ENCODE measurements around the gene SNRPE.

SNRPE gene

GRCh38 chr1:203888807-203889251 is 27.4 kb downstream of the SNRPE start:
- no peak for DNase-seq

GRCh38 chr1:203891950-203892349 is 30.6 kb downstream of the SNRPE start:
- DNase-seq, result no peak

- DNase-seq, result no peak
Measured at GRCh38 chr1:203898458-203899352, 37.3 kb downstream of the SNRPE start.

- DNase-seq, result no peak
Measured at GRCh38 chr1:203899353-203899716, 37.9 kb downstream of the SNRPE start.

- DNase-seq, result no peak
Measured at GRCh38 chr1:203899869-203900714, 38.7 kb downstream of the SNRPE start.

GRCh38 chr1:203901581-203901980 is 40.2 kb downstream of the SNRPE start:
- DNase-seq, result no peak

- DNase-seq, result no peak
Measured at GRCh38 chr1:203905275-203905674, 43.9 kb downstream of the SNRPE start.

- no peak for DNase-seq
Measured at GRCh38 chr1:203906932-203907331, 45.5 kb downstream of the SNRPE start.

GRCh38 chr1:203907901-203908300 is 46.5 kb downstream of the SNRPE start:
- no peak for DNase-seq

GRCh38 chr1:203911806-203912205 is 50.4 kb downstream of the SNRPE start:
- no peak for DNase-seq

GRCh38 chr1:203913073-203913521 is 51.7 kb downstream of the SNRPE start:
- DNase-seq, result no peak

- DNase-seq, result no peak
Measured at GRCh38 chr1:203914292-203914691, 52.9 kb downstream of the SNRPE start.

GRCh38 chr1:203915811-203916210 is 54.4 kb downstream of the SNRPE start:
- DNase-seq, result no peak

- no peak for DNase-seq
Measured at GRCh38 chr1:203916756-203917155, 55.4 kb downstream of the SNRPE start.

Data from NCI-H1105 (cell line).